Stimulated activated CD4-positive, alpha-beta T cell treated with anti-CD3 and anti-CD28 coated beads, Interleukin-15, amount 100 ng/mL, for 1 hour (primary cell): ENCODE measurements around the gene CALM1.

Experiments
- DNase-seq, 2 donors: peaks; one replicate each; pipeline ENCODE4 v3.0.0-alpha.2; 2020; ENCODE audit warnings: low read depth in 1 of 2, low spot score in 1 of 2

Gene CALM1

DNA sequence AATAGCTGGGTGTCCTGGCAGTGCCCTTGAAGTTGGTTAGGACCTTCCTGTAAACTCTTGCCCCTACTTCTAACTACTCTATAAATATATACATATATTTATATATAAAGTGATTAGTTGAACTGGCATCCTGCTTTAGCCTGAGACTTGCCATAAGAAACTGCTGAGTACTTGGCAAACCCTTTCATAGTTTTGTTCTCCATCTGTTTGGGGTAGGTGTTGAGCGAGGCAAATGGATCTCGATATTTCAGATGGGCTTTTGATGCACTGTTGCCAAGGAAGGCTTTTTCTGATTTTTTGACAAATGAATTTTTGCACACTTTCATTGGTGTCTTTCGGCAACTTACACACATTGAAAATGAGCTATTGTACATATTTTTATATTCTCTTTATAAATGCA, 10.4 kb downstream of the CALM1 start:
- no peak for DNase-seq

DNA sequence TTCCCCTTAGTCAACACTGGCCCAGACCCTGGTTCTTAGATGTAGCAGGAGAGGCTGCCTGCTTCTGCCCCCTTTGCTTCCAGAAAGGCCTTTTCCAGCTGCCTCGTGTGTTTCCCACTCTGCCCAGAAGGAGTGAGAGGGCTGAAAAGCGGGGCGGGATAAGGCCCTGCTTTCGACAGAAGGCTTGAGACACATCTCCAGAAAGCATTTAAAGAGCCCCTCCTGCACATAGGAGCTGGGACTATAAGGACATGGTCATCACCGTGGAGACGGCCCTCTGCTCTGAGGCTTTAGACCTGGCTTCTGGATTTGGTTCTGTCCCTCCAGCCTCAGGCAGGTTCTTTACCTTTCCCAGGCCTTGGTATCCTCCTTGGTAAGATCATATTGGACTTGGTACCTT, 11.9 kb downstream of the CALM1 start:
- DNase-seq = no peak

DNA sequence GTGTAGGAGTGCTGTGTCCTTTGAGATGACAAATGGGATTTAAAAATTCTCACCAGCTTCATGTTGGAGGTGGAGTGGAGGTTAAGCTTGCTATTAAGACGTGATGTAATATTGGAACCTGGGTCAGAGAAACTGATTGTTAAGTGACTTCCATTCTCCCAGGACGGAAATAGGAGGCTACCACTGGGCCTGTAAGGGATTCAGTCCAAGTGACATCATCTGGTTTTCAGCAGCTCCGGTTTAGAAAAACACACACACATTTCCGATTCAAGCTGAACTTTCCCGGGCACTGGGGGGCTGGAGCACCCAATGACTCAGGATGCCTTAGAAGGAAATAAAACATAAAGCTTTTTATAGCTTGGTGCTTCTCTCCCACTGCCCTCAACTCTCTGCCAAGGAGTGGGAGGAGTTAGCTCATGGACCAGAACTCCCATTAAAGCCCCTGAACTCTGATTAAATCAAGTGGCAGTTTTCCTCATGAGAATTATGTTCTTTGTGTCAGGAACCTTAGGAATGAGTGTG, 12.4 kb downstream of the CALM1 start:
- no peak for DNase-seq

DNA sequence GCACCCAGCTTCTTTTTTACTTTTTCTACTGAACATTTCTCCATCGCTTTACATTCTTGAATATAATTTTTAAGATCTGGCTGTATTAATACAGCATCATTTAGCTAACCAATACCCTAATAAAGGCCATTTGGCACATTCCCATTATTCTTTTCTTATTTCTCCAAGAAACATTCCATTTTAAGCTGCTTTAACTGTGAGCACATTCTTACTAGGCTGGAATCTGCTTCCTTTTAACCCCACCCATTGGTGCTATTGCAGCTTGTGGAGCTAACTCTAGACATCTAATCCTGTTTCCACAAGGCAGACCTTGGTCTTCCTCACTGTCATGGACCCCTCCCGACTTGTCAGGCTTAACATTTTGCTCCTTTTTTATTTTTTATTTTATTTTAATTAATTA, 15.2 kb downstream of the CALM1 start:
- DNase-seq = no peak

DNA sequence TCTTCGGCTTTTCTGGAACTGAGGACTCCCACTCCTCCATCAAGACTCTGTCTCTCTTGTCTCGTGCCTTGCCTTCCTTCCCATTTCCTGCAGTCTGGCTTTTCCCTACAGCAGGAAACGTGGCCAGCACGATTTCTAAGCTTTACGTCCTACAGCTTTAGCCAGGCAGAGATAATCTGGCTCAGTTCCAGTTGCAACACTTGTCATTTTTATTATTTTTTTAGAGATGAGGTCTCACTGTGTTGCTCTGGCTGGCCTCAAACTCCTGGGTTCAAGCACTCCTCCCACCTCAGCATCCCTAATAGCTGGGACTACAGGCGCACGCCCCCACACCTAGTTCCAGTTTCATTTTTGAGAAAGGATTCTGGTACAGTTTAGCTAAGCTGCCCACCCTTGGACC, 19.9 kb downstream of the CALM1 start:
- DNase-seq = no peak

DNA sequence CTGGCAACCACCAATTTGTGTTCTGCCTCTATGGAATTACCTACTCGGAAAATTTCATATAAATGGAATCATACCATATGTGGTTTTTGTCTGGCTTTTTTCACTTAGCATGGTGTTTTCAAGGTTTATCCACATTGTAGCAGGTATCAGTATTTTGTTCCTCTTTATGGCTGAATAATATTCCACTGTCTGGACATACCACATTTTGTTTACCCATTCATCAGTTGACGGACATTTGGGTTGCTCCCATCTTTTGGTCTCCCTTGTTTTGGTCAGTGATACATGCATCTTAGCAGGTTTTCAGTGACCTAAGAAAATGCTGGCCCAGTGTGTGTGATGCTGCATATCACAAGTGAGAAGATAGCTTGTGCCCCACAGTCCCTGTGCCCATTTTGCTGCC, 21.2 kb downstream of the CALM1 start:
- no peak for DNase-seq

DNA sequence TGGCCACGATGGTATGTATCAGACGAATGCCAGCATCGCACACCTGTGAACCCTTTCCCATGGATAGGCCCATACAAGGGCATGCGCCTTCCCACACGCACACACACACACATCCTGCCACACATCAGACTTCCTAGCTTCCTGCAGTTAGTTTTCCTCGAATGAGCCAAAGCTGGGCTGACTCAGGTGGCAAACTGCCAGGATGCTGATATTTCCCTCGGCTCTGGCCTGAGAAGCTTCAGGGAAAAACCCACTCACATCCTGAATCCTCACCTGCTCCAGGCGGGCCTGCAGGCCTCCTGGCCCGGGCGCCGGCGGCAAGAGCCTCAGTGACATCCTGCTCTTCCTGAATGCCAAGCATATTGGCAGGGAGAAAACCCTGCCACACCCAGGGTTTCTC, 22.4 kb downstream of the CALM1 start:
- DNase-seq = no peak

DNA sequence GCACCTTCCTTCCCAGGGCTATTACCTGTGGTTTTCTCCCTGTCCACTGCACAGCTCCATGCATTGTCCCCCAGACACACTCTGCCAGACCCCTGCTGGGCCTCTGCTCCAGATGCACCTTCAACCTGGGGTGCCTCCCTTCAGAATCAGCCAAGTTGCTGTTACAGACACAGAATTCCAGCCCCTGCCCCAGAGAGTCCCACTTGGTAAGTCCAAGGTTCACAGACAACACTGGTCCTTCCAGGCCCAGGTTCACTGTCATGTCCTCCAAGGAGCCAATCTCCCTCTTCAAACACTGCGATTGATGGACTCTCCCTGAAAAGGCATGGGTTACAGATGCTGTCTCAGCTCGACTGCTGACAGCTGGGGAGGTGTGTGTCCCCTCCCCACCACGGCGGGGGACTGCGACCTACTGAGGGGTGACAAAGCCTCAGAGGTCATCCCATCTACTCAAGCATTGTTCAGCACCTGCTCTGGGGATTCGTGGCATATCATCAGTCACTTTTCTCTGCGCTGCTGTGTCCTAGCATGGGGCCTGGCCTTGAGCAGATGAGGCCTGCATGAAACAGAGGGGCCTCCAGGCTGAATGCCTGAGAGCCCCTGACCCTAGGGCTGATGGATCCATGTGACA, 24.3 kb downstream of the CALM1 start:
- no peak for DNase-seq

DNA sequence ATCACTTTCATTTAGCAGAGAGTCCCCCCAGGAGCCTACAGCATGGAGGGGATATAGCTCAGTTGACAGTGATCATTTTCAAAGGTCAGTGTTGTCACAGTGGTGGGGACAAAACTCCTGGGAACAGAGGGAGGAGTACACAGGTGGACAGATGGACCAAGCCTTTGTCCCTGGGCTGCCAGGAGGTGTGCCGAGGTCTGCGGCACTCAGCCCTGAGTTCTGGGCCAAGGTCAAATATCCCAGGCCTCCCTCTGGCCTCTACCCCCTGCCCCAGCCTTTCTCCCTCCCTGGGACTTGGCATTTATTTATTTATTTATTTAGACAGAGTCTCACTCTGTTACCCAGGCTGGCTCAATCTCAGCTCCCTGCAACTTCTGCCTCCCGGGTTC, 24.8 kb downstream of the CALM1 start:
- DNase-seq = no peak

DNA sequence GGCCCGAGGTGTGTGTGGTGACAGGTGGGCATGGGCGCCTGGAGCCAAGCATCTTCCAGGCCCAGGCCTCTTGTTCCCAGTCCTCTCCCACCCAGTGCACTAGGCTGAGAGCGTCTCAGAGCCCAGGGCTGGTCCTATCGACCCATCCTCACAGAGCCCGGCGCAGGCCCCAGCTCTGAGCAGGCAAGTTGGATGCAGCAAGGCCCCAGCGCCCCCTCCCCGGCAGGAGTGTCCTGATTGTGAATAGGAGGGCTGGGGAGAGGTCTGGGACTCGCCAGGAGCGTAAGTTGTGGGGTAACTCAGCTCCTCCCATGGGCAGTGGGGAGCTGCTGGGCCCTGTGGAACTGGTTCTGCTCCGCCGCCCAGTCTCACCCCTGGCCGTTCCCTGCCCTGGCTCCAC, 26.3 kb downstream of the CALM1 start:
- DNase-seq = no peak

DNA sequence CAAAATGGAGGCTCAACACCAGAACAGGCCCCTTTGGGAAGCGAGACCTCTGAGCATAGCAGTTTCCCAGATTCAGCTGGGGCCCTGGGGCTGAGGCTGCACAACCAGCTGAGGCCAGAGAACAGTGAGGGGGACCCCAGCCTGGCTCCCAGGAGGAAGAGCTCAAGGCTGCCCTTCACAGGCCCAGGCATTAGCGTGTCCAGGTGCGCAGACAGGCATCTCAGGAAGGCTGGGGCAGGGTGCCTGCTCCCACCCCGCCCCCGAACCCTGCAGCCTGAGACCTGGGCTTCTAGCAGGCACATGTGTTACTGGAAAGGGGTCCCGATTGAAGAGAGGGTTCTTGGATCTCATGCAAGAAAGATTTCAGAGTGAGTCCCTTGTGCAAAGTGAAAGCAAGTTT, 27.2 kb downstream of the CALM1 start:
- no peak for DNase-seq

DNA sequence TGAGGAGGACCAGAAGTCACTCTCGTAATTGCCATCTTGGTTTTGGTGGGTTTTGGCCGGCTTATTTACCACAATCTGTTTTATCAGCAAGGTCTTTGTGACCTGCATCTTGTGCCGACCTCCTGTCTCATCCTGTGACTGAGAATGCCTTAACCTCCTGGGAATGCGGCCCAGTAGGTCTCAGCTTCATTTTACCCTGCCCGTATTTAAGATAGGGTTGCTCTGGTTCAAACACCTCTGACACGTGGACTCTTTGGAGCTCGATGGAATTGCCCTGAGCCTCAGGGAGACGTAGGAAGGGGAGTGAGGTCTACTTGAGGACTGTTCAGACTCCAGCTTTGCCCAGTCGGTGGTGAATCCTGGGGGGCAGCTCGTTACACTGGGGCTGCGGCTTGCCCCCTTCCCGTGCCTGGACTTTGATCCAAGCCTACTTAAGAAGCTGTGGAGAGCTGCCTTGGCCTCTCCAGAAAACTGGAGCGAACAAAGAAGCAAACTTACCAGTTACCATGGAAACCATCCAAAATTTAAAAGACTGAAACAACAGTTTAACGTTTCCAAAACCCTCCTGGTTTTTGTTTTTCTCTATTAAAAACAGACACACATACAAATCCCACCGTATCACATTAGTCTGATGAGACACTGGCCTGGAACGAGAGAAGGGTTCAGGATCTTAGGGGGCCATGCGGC, 28.0 kb downstream of the CALM1 start:
- no peak for DNase-seq

DNA sequence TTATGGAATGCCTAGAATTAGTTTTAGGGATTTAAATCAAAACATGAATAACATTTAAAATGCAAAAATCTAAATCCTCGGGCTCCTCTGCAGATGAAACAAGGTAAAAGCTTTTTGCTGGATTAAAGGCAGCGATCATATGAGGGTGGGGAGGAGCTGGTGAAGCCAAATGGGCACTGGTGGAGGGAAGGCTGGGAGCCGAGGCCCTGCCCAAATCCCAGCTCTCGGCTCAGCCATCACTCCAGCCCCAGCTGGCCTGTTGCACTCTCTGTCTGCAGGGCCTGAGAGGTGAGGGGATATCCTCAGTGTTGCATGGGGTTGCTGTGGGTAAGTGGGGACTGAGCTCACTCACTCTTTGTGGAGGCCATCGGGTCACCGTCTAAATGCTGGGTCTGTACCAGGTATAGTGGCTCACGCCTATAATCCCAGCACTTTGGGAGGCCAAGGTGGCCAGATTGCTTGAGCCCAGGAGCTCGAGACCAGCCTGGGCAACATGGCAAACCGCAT, 28.6 kb downstream of the CALM1 start:
- no peak for DNase-seq

DNA sequence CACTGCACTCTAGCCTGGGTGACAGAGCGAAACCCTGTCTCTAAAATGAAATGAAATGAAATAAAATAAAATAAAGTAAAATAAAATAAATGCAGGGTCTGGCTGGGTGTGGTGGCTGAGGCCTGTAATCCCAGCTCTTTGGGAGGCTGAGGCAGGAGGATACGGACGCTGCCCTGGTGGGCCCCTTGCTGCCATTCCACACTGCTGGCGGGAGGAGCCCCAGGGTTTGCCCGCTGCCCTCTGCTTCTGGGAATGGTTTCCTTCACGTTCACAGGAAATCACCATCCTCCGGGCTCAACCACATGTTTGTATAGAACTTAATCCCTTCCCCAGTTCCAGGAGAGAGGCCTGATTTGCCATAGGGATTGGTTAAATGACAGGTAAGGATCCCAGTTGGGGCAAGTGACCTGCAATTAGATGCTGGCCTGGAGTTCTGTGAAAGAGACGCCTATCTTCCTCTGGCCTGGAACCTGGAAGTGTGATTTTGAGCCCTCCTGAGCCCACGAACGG, 29.3 kb downstream of the CALM1 start:
- no peak for DNase-seq

DNA sequence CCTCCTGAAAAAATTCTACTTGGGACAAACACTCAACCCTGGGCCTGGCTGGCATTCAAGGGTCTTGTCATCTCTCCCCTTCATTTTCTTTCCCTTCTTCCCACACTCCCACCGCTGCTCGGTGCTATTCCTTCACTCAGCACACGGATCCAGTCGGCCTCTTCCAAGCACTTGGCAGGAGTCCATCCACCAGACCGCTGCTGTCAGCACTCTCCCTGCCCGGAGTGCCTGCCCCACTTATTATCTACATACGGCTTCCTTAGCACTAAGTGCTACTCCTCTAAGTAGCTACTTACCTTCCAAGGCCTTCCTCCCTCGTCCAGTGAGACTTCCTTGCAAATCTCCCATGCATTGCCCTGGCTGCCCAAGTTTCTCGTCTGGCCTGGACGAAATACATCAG, 29.8 kb downstream of the CALM1 start:
- no peak for DNase-seq

DNA sequence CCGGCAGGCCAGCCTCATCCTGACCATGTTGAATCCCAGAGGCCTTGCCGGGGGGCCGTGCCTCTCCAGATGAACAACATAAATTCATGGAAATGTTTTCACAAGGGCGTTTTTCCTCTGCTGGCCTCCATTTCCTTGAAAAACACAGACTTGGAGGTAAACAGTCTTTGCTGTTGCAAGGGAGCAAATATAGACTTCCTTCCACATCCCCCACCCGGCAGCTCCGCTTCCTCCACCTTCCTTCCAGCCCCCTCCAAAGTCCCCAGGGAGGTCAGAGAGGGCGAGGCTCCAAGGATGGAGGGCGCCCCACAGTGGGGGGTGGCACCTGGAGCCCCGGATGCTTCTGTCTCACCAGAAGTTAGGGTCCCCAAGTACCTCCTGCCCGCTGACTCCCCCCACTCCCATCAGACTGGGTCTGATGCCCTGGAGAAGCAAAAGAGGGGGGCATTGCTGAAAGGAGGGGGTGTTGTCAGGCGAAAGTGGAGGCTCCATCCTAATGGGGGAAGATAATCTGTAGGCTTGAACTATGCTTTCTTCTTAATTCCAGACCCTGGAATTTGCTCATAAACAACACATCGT, 31.1 kb downstream of the CALM1 start:
- no peak for DNase-seq

DNA sequence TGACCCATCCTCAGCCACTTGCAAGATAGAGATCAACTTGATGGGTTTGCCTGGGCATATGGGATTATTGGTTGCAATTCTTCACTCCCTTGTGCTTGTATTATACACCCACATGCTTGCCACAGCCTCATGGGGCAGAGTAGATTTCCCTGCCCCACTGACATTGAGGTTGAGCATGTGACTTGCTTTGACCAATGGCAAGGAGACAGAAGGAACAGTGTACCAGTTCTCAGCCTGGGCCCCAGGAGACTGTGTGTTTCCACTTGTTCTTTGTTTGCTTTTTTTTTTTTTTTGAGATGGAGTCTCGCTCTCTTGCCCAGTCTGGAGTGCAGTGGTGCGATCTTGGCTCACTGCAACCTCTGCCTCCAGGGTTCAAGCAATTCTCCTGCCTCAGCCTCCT, 31.8 kb downstream of the CALM1 start:
- DNase-seq = no peak

DNA sequence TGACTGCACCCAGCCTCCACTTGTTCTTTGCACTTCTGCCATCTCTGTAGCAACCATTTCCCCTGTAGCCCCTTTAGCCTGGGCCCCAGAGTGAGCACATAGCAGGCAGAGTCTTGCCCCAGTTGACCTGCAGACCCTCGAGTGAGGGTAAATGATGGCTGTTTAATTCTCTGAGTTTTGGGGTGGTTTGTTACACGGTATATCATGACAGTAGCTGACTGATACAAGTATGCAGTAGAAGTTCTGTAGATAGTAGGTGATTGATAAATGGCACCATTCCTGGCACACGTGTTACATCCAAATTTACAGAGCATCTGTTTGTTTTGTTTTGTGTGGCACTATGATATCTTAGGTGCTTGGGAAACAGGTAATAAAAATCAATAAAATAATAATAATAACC, 32.4 kb downstream of the CALM1 start:
- DNase-seq = no peak

DNA sequence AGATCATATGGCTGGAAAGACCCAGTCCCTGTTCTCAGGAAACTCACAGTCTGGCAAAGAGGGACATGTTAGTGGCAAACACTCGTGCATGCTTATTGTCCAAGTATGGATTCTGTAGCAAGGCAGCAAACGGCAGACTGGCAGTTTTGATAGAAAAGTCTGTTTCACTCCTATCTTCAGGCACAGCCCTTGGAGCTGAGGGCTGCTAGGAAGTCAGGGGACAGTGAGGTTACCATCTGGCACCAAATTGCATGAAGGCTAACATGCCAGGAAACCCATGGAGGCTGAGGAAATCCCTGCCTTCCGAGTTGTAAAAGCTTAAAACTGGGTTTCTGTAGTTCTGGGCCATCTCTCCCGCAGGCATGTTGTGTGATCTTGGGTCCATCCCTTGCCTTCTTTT, 32.9 kb downstream of the CALM1 start:
- DNase-seq = no peak

DNA sequence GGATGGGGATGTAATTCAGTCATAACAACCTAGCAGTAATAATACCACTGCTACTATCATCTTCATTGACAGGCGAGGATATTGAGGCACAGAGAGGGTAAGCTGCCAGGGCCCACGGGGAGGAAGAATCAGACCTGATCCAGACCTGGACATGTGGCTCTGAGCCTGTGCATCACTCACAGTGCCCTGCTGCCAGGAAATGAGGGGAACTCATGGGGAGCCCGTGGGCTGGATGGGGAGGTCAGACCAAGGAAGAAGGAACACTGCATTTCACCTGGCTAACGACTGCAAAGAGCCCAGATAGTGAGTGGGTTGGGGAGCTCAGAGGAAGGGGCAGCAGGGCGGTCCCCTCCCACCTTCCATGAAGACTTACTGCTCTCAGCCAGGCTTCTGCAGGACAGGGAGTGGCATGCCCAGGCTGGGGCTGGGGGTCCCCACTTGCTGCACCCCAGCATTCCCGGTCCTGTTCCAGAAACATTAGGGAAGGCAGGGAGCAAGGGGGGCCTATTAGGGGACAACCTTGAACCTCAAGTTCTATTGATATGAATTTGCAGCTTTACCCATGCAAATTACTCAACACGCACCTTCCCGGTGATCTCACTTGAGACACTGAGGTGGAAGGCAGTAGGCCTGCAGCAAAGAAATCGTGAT, 37.7 kb downstream of the CALM1 start:
- DNase-seq = no peak

DNA sequence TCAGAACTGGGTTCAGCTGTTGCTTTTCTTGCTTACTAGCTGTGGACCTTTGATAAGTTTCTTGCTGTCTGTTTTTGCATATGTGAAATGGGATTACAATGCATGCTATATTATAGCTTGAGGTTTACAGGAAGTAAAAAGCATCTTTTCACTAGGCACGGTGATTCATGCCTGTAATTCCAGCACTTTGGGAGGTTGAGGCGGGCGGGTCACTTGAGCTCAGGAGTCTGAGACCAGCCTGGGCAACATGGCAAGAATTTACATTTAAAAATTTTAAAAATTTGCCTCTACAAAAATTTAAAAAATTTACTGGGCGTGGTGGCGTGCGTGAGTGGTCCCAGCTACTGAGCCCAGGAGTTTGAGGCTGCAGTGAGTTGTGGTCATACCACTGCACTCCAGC, 42.0 kb downstream of the CALM1 start:
- DNase-seq = no peak

DNA sequence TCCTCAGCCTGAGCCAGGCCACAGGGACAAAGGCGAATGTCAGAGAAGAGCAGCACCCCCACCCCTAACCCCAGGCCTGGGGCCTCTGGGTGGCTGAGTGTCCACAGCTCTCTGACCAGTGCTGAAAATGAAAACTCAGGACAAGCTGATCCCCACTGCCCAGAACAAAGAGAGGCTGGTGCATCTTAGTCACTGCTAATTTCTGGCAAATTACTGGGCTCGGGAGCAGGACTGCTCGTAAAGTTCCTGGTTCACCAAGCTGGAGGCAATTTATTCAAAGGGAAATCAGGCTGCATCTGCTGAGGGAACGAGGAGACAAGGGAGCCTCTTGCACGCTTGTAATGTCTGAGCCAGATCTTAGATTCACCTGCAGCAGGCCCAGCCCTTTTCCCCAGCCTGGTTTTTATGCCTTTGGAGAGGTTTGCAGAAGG, 43.2 kb downstream of the CALM1 start:
- DNase-seq = no peak
